GM19238 (cell line): Measurements from ENCODE around the gene KIF3B.
"Not testable (repeated sequence)": the region's sequence is repeated elsewhere in the genome, so short reads cannot be mapped to it uniquely, and the experiment has no call there.

Experiments used
- DNase-seq: peaks from one replicate; pipeline ENCODE4 v3.0.0; 2011; ENCODE audit warnings: low spot score; ENCODE audit not compliant: insufficient read length

Gene KIF3B

GRCh38 chr20:32294071-32294470 lies 16.6 kb downstream of the KIF3B start:
- no peak for DNase-seq

- no peak for DNase-seq
Measured at GRCh38 chr20:32296412-32296811, 19.0 kb downstream of the KIF3B start.

GRCh38 chr20:32296819-32297420 lies 19.5 kb downstream of the KIF3B start:
- no peak for DNase-seq

- no peak for DNase-seq
Measured at GRCh38 chr20:32297439-32297838, 20.0 kb downstream of the KIF3B start.

GRCh38 chr20:32300647-32301046 lies 23.2 kb downstream of the KIF3B start:
- DNase-seq = no peak

GRCh38 chr20:32301719-32302506 lies 24.5 kb downstream of the KIF3B start:
- DNase-seq = no peak

- DNase-seq = no peak
Measured at GRCh38 chr20:32302507-32302872, 25.0 kb downstream of the KIF3B start.

- DNase-seq = no peak
Measured at GRCh38 chr20:32304131-32304746, 26.8 kb downstream of the KIF3B start.

- DNase-seq = no peak
Measured at GRCh38 chr20:32312718-32313424, 35.4 kb downstream of the KIF3B start.

- DNase-seq = no peak
Measured at GRCh38 chr20:32314768-32315167, 37.3 kb downstream of the KIF3B start.

- no peak for DNase-seq
Measured at GRCh38 chr20:32315399-32315798, 37.9 kb downstream of the KIF3B start.

- no peak for DNase-seq
Measured at GRCh38 chr20:32315891-32316290, 38.4 kb downstream of the KIF3B start.

- DNase-seq = no peak
Measured at GRCh38 chr20:32316667-32317066, 39.2 kb downstream of the KIF3B start.

- DNase-seq = no peak
Measured at GRCh38 chr20:32319100-32319499, 41.6 kb downstream of the KIF3B start.

- no peak for DNase-seq
Measured at GRCh38 chr20:32320305-32320704, 42.9 kb downstream of the KIF3B start.

- DNase-seq = no peak
Measured at GRCh38 chr20:32321390-32321789, 43.9 kb downstream of the KIF3B start.

GRCh38 chr20:32322260-32322659 lies 44.8 kb downstream of the KIF3B start:
- DNase-seq = not testable (repeated sequence)

GRCh38 chr20:32323761-32324160 lies 46.3 kb downstream of the KIF3B start:
- not testable (repeated sequence) for DNase-seq

- DNase-seq = no peak
Measured at GRCh38 chr20:32325706-32326503, 48.5 kb downstream of the KIF3B start.

GRCh38 chr20:32326504-32326845 lies 49.0 kb downstream of the KIF3B start:
- DNase-seq = no peak

- no peak for DNase-seq
Measured at GRCh38 chr20:32327087-32327681, 49.7 kb downstream of the KIF3B start.
